C4-2B (cell line): Measurements from ENCODE around the gene KCNK15.

Experiments
- H3K27ac ChIP-seq: fragments of 450-650 bp; 2 replicates; pipeline ENCODE4 v1.5.1; 2017
- CTCF ChIP-seq: fragments of 450-650 bp; conservative IDR thresholded peaks from 2 replicates; pipeline ENCODE4 v1.5.1; 2017; ENCODE audit warnings: mild to moderate bottlenecking
- ZFX ChIP-seq: fragments of 450-650 bp; IDR thresholded peaks from 2 replicates; pipeline ENCODE4 v1.6.1; 2017

Gene KCNK15

GRCh38 chr20:44736170-44737021, 9.3 kb upstream of the KCNK15 start:
- TF ChIP-seq ZFX = no peak
- no peak overlapping the region for H3K27ac ChIP-seq

GRCh38 chr20:44737116-44737515, 8.5 kb upstream of the KCNK15 start:
- H3K27ac ChIP-seq = no peak overlapping the region
- no peak for TF ChIP-seq CTCF

DNA sequence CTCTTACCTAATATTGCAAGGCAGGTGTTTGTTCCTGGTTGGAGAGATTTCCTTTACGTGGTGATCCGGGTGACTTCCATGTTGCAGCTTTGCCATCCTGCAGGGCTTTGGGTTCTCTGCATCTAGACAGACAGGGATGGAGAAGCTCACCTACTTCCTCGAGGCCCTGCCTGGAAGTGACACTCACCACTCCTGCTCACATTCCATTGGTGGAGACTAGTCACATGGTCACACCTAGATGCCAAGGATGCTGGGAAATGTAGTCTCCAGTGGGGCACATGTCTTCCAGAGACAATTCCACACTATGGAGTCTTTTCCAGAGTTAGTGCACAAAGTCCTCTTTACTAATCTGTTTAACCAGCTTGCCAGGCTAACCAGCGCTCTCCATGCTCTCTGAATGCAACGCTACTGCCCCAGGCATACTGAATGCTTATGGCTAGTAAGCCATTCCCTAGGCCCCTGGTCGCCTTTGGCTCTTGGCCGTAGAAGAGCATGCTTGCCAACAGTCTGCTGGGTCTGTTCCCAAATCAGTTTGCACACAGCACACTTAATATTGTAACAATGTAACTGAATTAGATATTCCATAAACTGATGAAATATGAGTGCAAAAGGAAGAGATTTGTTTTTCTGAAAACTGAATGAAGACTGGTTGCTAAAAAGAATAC, 6.7 kb upstream of the KCNK15 start:
- TF ChIP-seq CTCF = no peak
- no peak for TF ChIP-seq ZFX
- no peak overlapping the region for H3K27ac ChIP-seq

- H3K27ac ChIP-seq = no peak overlapping the region
- no peak for TF ChIP-seq CTCF
- no peak for TF ChIP-seq ZFX
Measured at GRCh38 chr20:44739942-44740341, 5.7 kb upstream of the KCNK15 start.

- TF ChIP-seq ZFX = no peak
- TF ChIP-seq CTCF = no peak
- no peak overlapping the region for H3K27ac ChIP-seq
Measured at GRCh38 chr20:44742304-44743079, 3.2 kb upstream of the KCNK15 start.

- H3K27ac ChIP-seq = no peak overlapping the region
- TF ChIP-seq CTCF (no peak), ZFX (no peak)
Measured at GRCh38 chr20:44743080-44743701, 2.5 kb upstream of the KCNK15 start.

DNA sequence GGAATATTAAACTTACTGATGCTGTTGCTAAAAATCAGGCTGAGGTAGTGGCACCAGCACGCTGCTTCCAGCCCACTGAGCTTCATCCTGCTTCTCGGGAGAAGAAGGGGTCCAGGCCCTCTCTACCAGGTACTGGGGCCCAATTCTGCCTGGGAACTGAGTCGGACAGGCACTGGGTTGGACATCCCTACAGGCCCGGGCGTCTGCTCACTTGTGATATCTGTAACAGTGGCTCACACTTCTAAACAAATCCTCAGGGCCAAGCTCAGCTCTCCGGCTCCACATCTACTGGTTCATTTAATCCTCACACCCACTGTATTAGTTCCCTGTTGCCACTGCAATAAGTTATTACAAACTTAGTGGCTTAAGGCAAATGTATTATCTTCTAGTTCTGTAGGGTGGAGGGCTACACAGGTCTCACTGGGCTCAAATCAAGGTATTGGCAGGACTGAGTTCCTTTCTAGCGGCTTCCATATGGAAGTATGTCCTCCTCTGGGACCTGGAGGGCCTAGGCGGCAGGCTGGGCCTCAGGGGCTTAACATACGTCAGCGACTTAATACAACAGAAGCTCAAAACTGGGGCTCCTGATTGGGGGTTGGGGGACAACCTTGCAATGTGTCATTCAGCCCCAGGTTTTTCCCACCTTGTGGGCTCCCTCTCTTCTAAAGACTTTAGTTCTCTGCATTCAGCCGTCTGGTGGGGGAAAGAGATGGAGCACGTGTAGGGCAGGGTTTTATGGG, 1.6 kb upstream of the KCNK15 start:
- TF ChIP-seq ZFX = no peak
- H3K27ac ChIP-seq = no peak overlapping the region
